CD4-positive, alpha-beta T cell treated with Interleukin-15 for 1 hour (primary cell): ENCODE measurements around the gene CHST4.
"Not testable (repeated sequence)": the region's sequence is repeated elsewhere in the genome, so short reads cannot be mapped to it uniquely, and the experiment has no call there.

Source experiments
- DNase-seq: peaks from one replicate; pipeline ENCODE4 v3.0.0-alpha.2; 2020

The CHST4 gene

GRCh38 chr16:71570144-71570543 is 43.9 kb downstream of the CHST4 start:
- no peak for DNase-seq

DNA sequence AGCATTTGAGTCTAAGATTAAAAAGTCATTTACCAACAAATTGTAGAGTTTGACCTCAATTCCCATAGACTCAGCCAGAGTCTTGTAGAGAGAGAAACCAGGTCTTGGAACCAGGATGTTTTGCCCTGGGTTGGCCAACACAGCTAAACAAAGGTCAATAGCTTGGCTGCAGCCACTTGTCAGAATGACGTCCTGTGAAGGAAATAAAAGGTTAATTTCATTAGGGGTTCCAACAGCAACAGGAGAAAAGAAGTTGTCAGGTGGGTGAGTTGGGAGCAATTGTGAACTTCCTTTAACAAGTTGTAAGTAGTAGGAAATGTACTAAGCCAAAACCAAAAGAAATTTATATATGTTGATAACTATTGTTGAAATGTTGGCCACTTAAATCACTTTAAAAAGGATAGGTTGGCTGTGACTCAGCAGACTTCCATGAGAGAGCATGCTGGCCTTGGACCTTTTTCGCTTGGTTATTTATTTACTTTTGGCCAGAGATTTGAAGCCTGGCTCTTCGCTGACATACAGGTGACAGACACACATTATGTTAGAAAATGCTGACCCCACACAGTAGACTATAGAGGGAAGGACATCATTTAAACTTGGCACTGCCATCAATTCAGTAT is 46.4 kb downstream of the CHST4 start:
- no peak for DNase-seq

- no peak for DNase-seq
These were observed 47.3 kb downstream of the CHST4 start for GRCh38 chr16:71573387-71574094.

DNA sequence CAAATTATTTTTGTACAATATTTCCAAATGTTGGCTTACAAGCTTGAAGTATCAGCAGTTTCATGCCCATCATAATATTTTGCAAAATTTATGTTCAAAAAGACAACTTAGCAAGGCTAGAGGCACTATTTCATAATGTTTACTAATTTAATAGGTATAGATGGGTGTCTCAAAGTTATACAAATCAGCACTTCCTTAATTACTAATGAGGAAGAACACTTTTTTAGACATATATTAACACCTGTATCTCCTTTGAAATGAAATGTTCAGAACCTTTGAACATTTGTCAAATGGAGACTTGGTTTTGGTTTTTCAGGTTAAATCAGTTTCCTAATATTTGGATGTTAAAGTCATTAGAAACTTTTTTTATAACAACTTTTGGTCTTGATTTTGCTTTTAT is 48.5 kb downstream of the CHST4 start:
- DNase-seq, result no peak

DNA sequence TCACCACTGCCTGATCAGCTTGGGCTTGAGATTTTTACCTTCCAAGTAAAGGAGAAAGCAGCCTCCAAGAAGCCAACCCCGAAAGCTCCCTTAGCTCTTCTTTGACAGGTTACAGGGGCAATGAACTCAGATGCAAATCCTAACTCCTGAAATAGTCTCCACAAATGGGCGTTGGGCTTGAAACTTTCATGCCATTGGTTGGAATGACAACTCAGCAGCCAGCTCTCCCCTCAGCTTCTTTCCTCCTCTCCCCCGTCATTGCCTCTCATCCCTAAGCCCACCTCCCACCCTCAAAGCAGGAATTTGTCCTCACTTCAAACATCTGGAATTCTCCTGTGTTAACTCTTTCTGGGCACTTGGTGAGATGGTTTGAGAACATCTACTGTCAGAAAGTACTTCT is 50.7 kb downstream of the CHST4 start, which contains the start of gene TAT:
Gene TAT, minus strand, starts transcription at position 122 of the 400 bp plus-strand sequence. CDS start 677 bp downstream, outside the sequence.
- no peak for DNase-seq

DNA sequence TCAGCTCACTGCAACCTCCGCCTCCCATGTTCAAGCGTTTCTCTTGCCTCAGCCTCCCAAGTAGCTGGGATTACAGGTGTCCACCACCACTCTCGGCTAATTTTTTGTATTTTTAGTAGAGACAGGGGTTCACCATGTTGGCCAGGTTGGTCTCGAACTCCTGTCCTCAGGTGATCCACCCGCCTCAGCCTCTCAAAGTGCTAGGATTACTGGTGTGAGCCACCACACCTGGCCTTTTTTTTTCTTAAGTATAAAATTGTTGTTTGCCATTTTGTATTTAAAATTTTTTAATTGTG is 56.3 kb downstream of the CHST4 start:
- DNase-seq, result not testable (repeated sequence)

DNA sequence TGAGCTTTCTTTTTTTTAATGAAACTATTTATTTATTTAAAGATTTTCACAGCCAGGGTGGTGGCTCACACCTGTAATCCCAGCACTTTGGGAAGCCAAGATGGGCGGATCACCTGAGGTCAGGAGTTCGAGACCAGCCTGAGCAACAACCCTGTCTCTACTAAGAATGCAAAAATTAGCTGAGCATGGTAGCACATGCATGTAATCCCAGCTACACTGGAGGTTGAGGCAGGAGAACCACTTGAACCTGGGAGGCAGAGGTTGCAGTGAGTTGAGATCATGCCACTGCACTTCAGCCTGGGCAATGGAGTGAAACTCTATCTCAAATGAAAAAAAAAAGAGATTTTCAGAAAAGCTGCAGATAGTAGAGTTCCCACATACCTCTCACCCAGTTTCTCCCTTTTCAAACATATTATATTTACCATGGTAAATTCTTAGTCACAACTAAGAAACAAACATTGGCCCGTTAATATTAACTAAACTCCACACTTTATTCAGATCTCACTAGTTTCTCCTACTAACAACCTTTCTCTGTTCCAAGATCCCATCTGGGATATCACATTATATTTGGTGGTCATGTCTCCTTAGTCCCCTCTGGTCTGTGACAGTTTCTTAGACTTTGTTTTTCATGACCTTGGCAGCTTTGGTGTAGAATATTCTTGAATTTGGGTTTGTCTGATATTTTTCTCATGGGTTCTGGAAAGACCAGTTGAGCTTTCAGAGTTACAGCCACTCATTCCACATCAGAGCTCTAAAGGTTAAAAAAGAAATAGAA is 58.5 kb downstream of the CHST4 start:
- DNase-seq, result no peak

DNA sequence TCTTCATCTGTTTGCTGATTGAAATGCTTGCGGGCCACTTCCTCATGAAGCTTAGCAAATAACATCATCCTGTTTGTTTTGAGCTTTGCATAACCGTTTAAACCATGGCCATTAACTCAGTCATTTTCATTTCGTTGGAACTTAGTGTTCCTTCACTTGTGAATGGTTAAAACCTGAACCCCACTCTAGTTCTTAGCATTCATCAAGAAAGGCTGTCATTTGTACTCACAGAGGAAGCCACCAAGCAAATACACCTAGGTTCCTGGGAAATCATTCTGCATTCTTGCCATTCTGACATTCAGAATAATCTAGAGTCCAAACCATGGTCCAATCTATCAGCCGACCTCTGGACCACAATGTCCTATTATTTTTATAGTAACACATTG is 59.1 kb downstream of the CHST4 start:
- DNase-seq, result no peak
